Heart right ventricle (tissue), 16 donors: Measurements from ENCODE around the gene FBXL13. TPM values are rescaled to one million over a fixed set of nuclear protein-coding genes. Genes with fewer than 3 reads are reported as not detected.
"Not testable (repeated sequence)": the region's sequence is repeated elsewhere in the genome, so short reads cannot be mapped to it uniquely, and the experiment has no call there.

Experiments used
- ATAC-seq, 8 donors: fragments of 200-7000 bp; cut with Tn5 transposase; one replicate each; pipeline ENCODE4 v1.9.1; 2020; ENCODE audit warnings: mild to moderate bottlenecking in 8 of 8, moderate library complexity in 8 of 8, moderate number of reproducible peaks in 1 of 8
- DNase-seq, 2 donors: peaks; one replicate each; pipeline ENCODE4 v3.0.0-alpha.2; 2020
- H3K27ac ChIP-seq, 10 donors: fragments of 200-600 bp; sonication (generic) in 2 of 10; one replicate each; pipeline versions ENCODE4 v1.5.0 to v1.8.0; 2020 to 2022; ENCODE audit warnings: mild to moderate bottlenecking in 3 of 10
- H3K27me3 ChIP-seq, 7 donors: fragments of 200-600 bp; one replicate each; pipeline ENCODE4 v1.8.0; 2021 to 2022; ENCODE audit warnings: mild to moderate bottlenecking in 2 of 7
- H3K36me3 ChIP-seq, 9 donors: fragments of 200-600 bp; sonication (generic) in 1 of 9; one replicate each; pipeline versions ENCODE4 v1.5.0 to v1.8.0; 2020 to 2022; ENCODE audit warnings: mild to moderate bottlenecking in 2 of 9
- H3K4me1 ChIP-seq, 9 donors: fragments of 200-600 bp; sonication (generic) in 1 of 9; one replicate each; pipeline versions ENCODE4 v1.5.0 to v1.8.0; 2020 to 2022; ENCODE audit warnings: mild to moderate bottlenecking in 4 of 9
- H3K4me3 ChIP-seq, 10 donors: fragments of 200-600 bp; sonication (generic) in 2 of 10; one replicate each; pipeline versions ENCODE4 v1.5.0 to v1.8.0; 2020 to 2022; ENCODE audit warnings: mild to moderate bottlenecking in 7 of 10, moderate library complexity in 2 of 10
- H3K9me3 ChIP-seq, 11 donors: fragments of 200-600 bp in 10 of 11; sonication (generic) in 2 of 11; one replicate each; pipeline versions ENCODE4 v1.5.0 to v1.8.0; 2013 to 2022; ENCODE audit warnings: mild to moderate bottlenecking in 2 of 11, control low read depth in 1 of 11, moderate library complexity in 1 of 11
- WGBS, 2 donors: extraction: QIAGEN DNeasy Blood & Tissue Kit; methylation state at CpG; one replicate each; pipeline ENCODE4 v1.1.7; 2013; ENCODE audit warnings: inconsistent platforms in 1 of 2; 5-methylcytosine and 5-hydroxymethylcytosine counted together
- intact Hi-C, 10 donors: fragments of 100-400 bp; cut with DNase I; formaldehyde crosslinking; loops; one replicate each; pipeline versions ENCODE4 v1.11.1 to v1.14.2; 2022
- polyA plus RNA-seq, 2 donors: library from polyadenylated mRNA; stranded (reverse); fragments of 200-250 nt; gene quantifications; one replicate each; pipeline ENCODE4 v1.2.3, GENCODE V29; 2013
- total RNA-seq, 10 donors: library from RNA; stranded (reverse); fragmentation: NEBNext Ultra II Directional in 3 of 10; extraction: Animal tissue kit (Norgen Biotek cat#: 25700) in 3 of 10; gene quantifications; one replicate each; pipeline versions ENCODE4 v1.2.1 to v1.2.4, GENCODE V29; 2021 to 2023
- TF ChIP-seq, protein P1 (sequence below), 9 donors: fragments of 200-600 bp; sonication (generic) in 2 of 9; IDR thresholded peaks; one replicate each; pipeline versions ENCODE4 v1.5.0 to v1.8.0; 2021 to 2022; ENCODE audit warnings: antibody characterized with exemption in 9 of 9, mild to moderate bottlenecking in 5 of 9, moderate library complexity in 1 of 9
- donor health status: Arrhythmogenic right ventricular cardiomyopathy.
- donor health status: ischemic (EF 13 %, LVEDD 7.1; RV severe dilation, severe dysfunction).
- donor health status: healthy with polysubstance abuse.
- donor health status: DM: no; HTN: yes; CAD: no.
- donor health status: DM: no; HTN: no; CAD: no.
- donor health status: ischemic (EF 25% LVEDD 6.9; RV normal size, moderate dysfunction).
- donor health status: ischemic (EF 25% LVEDD 5.7; RV mildly dilated, moderate dysfunction).
- donor health status: healthy.
- donor health status: DM: yes; HTN: yes; CAD: no.
- donor health status: Ischemic cardiomyopathy.
- donor health status: ischemic (EF 35%, LVEDD 5.7; RV mildly dilated, moderate dysfunction).
- donor health status: nonischemic (EF 11% LVEDD 7.7; RV severe dilation, severe dysfunction).
- donor health status: DM: yes; HTN: yes; CAD: no.
- donor health status: PGD.
- donor health status: ischemic (EF 29% LVEDD 5.4; RV normal size, mild dysfunction).
- donor health status: nonischemic (EF 23%, LVEDD 6.1; RV moderate dilation, normal function).

FBXL13 gene
- total and polyA plus RNA-seq, 12 donors: 0.12 to 0.87 (median 0.45) TPM; not detected in 1

DNA sequence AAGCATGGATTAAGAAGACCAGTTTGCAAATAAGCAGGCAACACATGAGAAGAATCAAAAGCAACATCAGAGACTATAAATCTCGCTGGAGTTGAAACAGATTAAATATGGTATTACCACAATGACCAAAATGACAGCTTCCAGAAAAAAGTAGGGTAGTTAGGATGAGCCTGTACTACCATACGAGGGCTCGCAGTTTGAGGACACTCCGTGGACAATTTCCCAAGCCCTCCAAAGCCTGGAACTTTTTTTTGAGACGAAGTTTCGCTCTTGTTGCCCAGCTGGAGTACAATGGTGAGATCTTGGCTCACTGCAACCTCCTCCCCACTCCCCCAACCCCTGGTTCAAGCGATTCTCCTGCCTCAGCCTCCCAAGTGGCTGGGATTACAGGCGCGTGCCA is 160.8 kb downstream of the FBXL13 start:
- intact Hi-C loops: loop anchor here in 2 of 10 donors (10.0 kb wide), 2 partner anchors 81 to 151 kb away; no protein-coding TSS in a partner anchor

GRCh38 chr7:102912742-102913141 is 161.9 kb downstream of the FBXL13 start, which contains the start of gene LRRC17:
LRRC17 (plus strand) TSS chr7:102913000; CDS start chr7:102933914, 20,914 bp downstream.
- H3K27me3 ChIP-seq: no peaks in the 10 kb centered on the region
- intact Hi-C loops: loop anchor here in 2 of 10 donors (10.0 kb wide), 2 partner anchors 82 to 152 kb away; no protein-coding TSS in a partner anchor
- H3K27ac ChIP-seq: peak within 1 kb of the TSS; percentile 0 to 72 (median 55)
- H3K9me3 ChIP-seq: peaks cover 0 to 8% (median 0%) of the 10 kb centered on the region in 11 donors
- H3K36me3 ChIP-seq: no peaks in the 10 kb centered on the region
- WGBS, 2 donors: 18 to 20% methylated on average over 6 of the region's 6 CpGs
- TF ChIP-seq, protein P1, sequence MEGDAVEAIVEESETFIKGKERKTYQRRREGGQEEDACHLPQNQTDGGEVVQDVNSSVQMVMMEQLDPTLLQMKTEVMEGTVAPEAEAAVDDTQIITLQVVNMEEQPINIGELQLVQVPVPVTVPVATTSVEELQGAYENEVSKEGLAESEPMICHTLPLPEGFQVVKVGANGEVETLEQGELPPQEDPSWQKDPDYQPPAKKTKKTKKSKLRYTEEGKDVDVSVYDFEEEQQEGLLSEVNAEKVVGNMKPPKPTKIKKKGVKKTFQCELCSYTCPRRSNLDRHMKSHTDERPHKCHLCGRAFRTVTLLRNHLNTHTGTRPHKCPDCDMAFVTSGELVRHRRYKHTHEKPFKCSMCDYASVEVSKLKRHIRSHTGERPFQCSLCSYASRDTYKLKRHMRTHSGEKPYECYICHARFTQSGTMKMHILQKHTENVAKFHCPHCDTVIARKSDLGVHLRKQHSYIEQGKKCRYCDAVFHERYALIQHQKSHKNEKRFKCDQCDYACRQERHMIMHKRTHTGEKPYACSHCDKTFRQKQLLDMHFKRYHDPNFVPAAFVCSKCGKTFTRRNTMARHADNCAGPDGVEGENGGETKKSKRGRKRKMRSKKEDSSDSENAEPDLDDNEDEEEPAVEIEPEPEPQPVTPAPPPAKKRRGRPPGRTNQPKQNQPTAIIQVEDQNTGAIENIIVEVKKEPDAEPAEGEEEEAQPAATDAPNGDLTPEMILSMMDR (IDR thresholded peaks at IDR 0.05): no peak
- DNase-seq: peak in 1 of 2 donors; percentile 64
- H3K4me1 ChIP-seq: peaks cover 0 to 28% (median 9%) of the 10 kb centered on the region in 9 donors
- peak in 7 of 8 donors; percentile 34 to 78 (median 60) for ATAC-seq
- H3K4me3 ChIP-seq: peak within 1 kb of the TSS in 9 of 10 donors; percentile 8 to 52 (median 46)

More for the DNA sequence above, 160.8 kb downstream of the FBXL13 start:
- ATAC-seq (peak in 3 of 8 donors; percentile 5 to 41 (median 22)), DNase-seq (no peak)
- 66 to 69% methylated on average over 9 of the region's 9 CpGs for WGBS, 2 donors
- Histone ChIP-seq H3K4me1 (peaks cover 0 to 33% (median 9%) of the 10 kb centered on the region in 9 donors), H3K27ac (peak overlapping the region; percentile 13 to 72 (median 55)), H3K9me3 (no peaks in the 10 kb centered on the region), H3K4me3 (peak overlapping the region in 9 of 10 donors; percentile 4 to 52 (median 46)), H3K27me3 (no peaks in the 10 kb centered on the region), H3K36me3 (no peaks in the 10 kb centered on the region)
- TF ChIP-seq, protein P1 (IDR thresholded peaks at IDR 0.05): no peak

DNA sequence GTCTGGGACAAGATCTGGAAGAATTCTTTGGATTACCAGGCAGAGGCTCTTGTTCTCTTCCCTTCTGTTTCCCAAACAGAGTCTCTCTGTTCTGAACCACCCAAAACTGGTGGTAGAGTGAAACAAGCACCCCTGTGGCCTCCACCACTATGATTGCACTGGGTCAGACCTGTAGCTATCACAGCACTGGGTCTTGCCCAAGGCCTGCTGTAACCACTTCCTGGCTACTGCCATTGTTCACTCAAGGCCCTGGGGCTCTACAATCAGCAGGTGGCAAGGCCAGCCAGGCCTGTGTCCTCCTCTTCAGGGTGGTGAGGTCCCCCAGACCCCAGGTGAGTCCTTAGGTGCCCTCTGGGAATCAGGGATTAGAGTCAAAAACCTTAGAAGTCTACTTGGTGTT is 165.9 kb downstream of the FBXL13 start:
- Histone ChIP-seq H3K27me3 (no peaks in the 10 kb centered on the region), H3K9me3 (peaks cover 0 to 20% (median 4%) of the 10 kb centered on the region in 11 donors), H3K27ac (no peak overlapping the region), H3K4me3 (no peak overlapping the region), H3K36me3 (no peaks in the 10 kb centered on the region), H3K4me1 (peaks cover 0 to 15% (median 0%) of the 10 kb centered on the region in 9 donors)
- TF ChIP-seq, protein P1 (IDR thresholded peaks at IDR 0.05): no peak
- intact Hi-C loops: no loop called here
- DNase-seq (no peak), ATAC-seq (no peak)

GRCh38 chr7:102903576-102903975 is 171.0 kb downstream of the FBXL13 start:
- H3K9me3 ChIP-seq: peaks cover 0 to 24% (median 4%) of the 10 kb centered on the region in 11 donors
- ATAC-seq, H3K27me3 ChIP-seq, H3K4me1 ChIP-seq, H3K27ac ChIP-seq, DNase-seq, H3K4me3 ChIP-seq, H3K36me3 ChIP-seq, intact Hi-C loops: not testable (repeated sequence)
- 88 to 89% methylated on average over 1 of the region's 1 CpG for WGBS, 2 donors

DNA sequence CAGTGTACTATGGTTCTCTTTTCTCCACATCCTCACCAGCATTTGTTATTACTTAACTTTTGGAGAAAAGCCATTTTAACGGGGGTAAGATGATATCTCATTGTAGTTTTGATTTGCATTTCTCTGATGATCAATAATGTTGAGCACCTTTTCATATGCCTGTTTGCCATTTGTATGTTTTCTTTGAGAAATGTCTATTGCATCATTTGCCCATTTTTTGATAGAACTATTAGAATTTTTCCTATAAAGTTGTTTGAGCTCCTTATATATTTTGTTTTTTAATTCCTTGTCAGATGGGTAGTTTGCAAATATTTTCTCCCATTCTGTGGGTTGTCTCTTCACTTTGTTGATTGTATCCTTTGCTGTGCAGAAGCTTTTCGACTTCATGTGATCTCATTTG is 172.5 kb downstream of the FBXL13 start:
- H3K4me3 ChIP-seq, H3K36me3 ChIP-seq, ATAC-seq, DNase-seq, H3K27me3 ChIP-seq, H3K27ac ChIP-seq, intact Hi-C loops: not testable (repeated sequence)
- H3K9me3 ChIP-seq: peaks cover 0 to 13% (median 0%) of the 10 kb centered on the region in 11 donors
- peaks cover 0 to 23% (median 14%) of the 10 kb centered on the region in 9 donors for H3K4me1 ChIP-seq
- 92 to 98% methylated on average over 2 of the region's 2 CpGs for WGBS, 2 donors
